HCT116 (cell line): ENCODE data around the gene CELF1. TPM values are rescaled to one million over a fixed set of nuclear protein-coding genes. Genes with fewer than 3 reads are reported as not detected.

Experiments used
- ATAC-seq: fragments of 200-7000 bp; cut with Tn5 transposase; 2 replicates; pipeline ENCODE4 v1.9.1; 2020; ENCODE audit warnings: mild to moderate bottlenecking, moderate library complexity
- BruUV-seq: library from RNA; stranded (reverse); fragments of 400-500 nt; replicated peaks from 2 replicates; lab custom pipeline; 2021; lab: Mats Ljungman, UMichigan
- CTCF ChIA-PET: fragments of 300-600 bp; sonication (Branson Sonifier 250); formaldehyde crosslinking; loops from one replicate; lab custom pipeline; 2021; ENCODE audit warnings: antibody characterized with exemption; lab: Charles Lee
- POLR2A ChIA-PET: fragments of 300-600, 350-600 bp; sonication (Branson Sonifier 250); formaldehyde crosslinking; loops from one replicate; lab custom pipeline; 2021; ENCODE audit warnings: antibody characterized with exemption; lab: Charles Lee
- RAD21 ChIA-PET, 2 experiments: fragments of 300-600 bp; sonication (Branson Sonifier 250); formaldehyde crosslinking; loops; one replicate each; lab custom pipeline; 2023; ENCODE audit warnings: low total read pairs in 2 of 2; ENCODE audit not compliant: uncharacterized antibody in 2 of 2, unreplicated experiment in 2 of 2, low non-redundant PET in 1 of 2; lab: Charles Lee
- DNase-seq: peaks from one replicate; pipeline ENCODE4 v3.0.0-alpha.2; 2010; ENCODE audit warnings: low read depth, low spot score
- H2AFZ ChIP-seq: fragments of 200-600 bp; shearing (Covaris generic), sonication (generic); 2 replicates; pipeline ENCODE4 v1.6.1; 2017; ENCODE audit warnings: low read depth, mixed run types, mixed read lengths, antibody characterized with exemption, low read length; ENCODE audit not compliant: poor library complexity, severe bottlenecking
- H3K27ac ChIP-seq: 2 replicates; pipeline ENCODE4 v1.5.1; 2012; ENCODE audit warnings: low read depth, low read length
- H3K27me3 ChIP-seq: fragments of 200-600 bp; sonication (generic); 2 replicates; pipeline ENCODE4 v1.6.1; 2016; ENCODE audit warnings: mixed run types, low read length, mixed read lengths; ENCODE audit not compliant: insufficient read depth
- H3K36me3 ChIP-seq, 2 experiments: fragments of 200-500 bp in 1 of 2; fragments of 200-600 bp in 1 of 2; sonication (Bioruptor generic) in 1 of 2; sonication (generic) in 1 of 2; 2 replicates each; pipeline versions ENCODE4 v1.5.1 to v1.6.1; 2014 to 2016; ENCODE audit warnings: low read length in 2 of 2, inconsistent platforms in 1 of 2, mixed read lengths in 1 of 2, mixed run types in 1 of 2; ENCODE audit not compliant: insufficient read depth in 2 of 2, control insufficient read depth in 1 of 2
- H3K4me1 ChIP-seq, 2 experiments: fragments of 200-600 bp in 1 of 2; sonication (generic) in 1 of 2; 2 replicates each; pipeline versions ENCODE4 v1.5.1 to v1.6.1; 2012 to 2017; ENCODE audit warnings: low read length in 2 of 2, inconsistent platforms in 1 of 2, mild to moderate bottlenecking in 1 of 2, mixed read lengths in 1 of 2, mixed run types in 1 of 2, moderate library complexity in 1 of 2; ENCODE audit not compliant: insufficient read depth in 2 of 2, control insufficient read depth in 1 of 2
- H3K4me2 ChIP-seq: fragments of 200-600 bp; sonication (generic); 2 replicates; pipeline ENCODE4 v1.6.1; 2017; ENCODE audit warnings: mixed run types, low read length, mixed read lengths
- H3K4me3 ChIP-seq, 2 experiments: fragments of 200-600 bp in 1 of 2; sonication (generic) in 1 of 2; replicated peaks in 1 of 2; 2 replicates each; pipeline ENCODE4 v1.5.1; 2011 to 2016; ENCODE audit warnings: low read length in 2 of 2, control low read depth in 1 of 2, low read depth in 1 of 2, mild to moderate bottlenecking in 1 of 2, mixed read lengths in 1 of 2, mixed run types in 1 of 2
- H3K79me2 ChIP-seq: fragments of 200-600 bp; sonication (generic); 2 replicates; pipeline ENCODE4 v1.6.1; 2017; ENCODE audit warnings: mild to moderate bottlenecking, mixed run types, low read length, moderate library complexity, mixed read lengths; ENCODE audit not compliant: insufficient read depth
- H3K9ac ChIP-seq: fragments of 200-600 bp; sonication (generic); 2 replicates; pipeline ENCODE4 v1.6.1; 2016; ENCODE audit warnings: low read length, mixed read lengths
- H3K9me2 ChIP-seq: fragments of 200-600 bp; sonication (generic), shearing (Covaris generic); 2 replicates; pipeline ENCODE4 v1.6.1; 2017; ENCODE audit warnings: mixed run types, mild to moderate bottlenecking, moderate library complexity; ENCODE audit not compliant: insufficient read depth
- H3K9me3 ChIP-seq, 2 experiments: fragments of 200-500 bp in 1 of 2; fragments of 200-600 bp in 1 of 2; sonication (Bioruptor generic) in 1 of 2; sonication (generic) in 1 of 2; 2 replicates each; pipeline ENCODE4 v1.6.1; 2014 to 2017; ENCODE audit warnings: low read length in 2 of 2, mixed read lengths in 2 of 2, inconsistent platforms in 1 of 2, low read depth in 1 of 2, mild to moderate bottlenecking in 1 of 2, mixed run types in 1 of 2, moderate library complexity in 1 of 2; ENCODE audit not compliant: control insufficient read depth in 1 of 2, insufficient read depth in 1 of 2
- H4K20me1 ChIP-seq: fragments of 200-600 bp; sonication (generic), shearing (Covaris generic); 2 replicates; pipeline ENCODE4 v1.6.1; 2017; ENCODE audit warnings: mixed run types, mild to moderate bottlenecking, moderate library complexity; ENCODE audit not compliant: insufficient read depth
- CBX3 ChIP-seq: IDR thresholded peaks from 2 replicates; pipeline ENCODE4 v1.6.1; 2012; ENCODE audit warnings: low read depth
- ELF1 ChIP-seq: IDR thresholded peaks from 2 replicates; pipeline ENCODE4 v1.6.1; 2012; ENCODE audit warnings: low read depth, borderline replicate concordance
- POLR2A ChIP-seq: IDR thresholded peaks from 2 replicates; pipeline ENCODE4 v1.7.0; 2011; ENCODE audit warnings: borderline replicate concordance; ENCODE audit not compliant: insufficient read depth, insufficient read length; ENCODE audit errors: extremely low read depth
- POLR2AphosphoS5 ChIP-seq: IDR thresholded peaks from 2 replicates; pipeline ENCODE4 v1.6.1; 2011; ENCODE audit warnings: mild to moderate bottlenecking, low read depth, low read length, moderate library complexity
- TCF7L2 ChIP-seq: IDR thresholded peaks from 2 replicates; pipeline ENCODE4 v1.7.0; 2011; ENCODE audit warnings: borderline replicate concordance, inconsistent platforms; ENCODE audit not compliant: insufficient read depth, insufficient read length; ENCODE audit errors: extremely low read depth
- intact Hi-C: fragments of 100-400 bp; cut with micrococcal nuclease; formaldehyde crosslinking; loops from 2 replicates; pipeline ENCODE4 v1.10.0; 2022
- total RNA-seq: library from RNA; stranded (reverse); gene quantifications from one replicate; pipeline ENCODE4 v1.2.1, GENCODE V29; 2021; ENCODE audit not compliant: unreplicated experiment
- TF ChIP-seq, protein P1 (sequence below): IDR thresholded peaks from 2 replicates; pipeline ENCODE4 v1.6.1; 2012
- TF ChIP-seq, protein P2 (sequence below), 3 experiments: fragments of 200-600 bp in 1 of 3; sonication (generic) in 1 of 3; IDR thresholded peaks in 2 of 3; conservative IDR thresholded peaks in 1 of 3; 2 replicates each; pipeline ENCODE4 v1.5.1; 2012 to 2017; ENCODE audit warnings: low read depth in 2 of 3, low read length in 2 of 3, antibody characterized with exemption in 1 of 3, borderline replicate concordance in 1 of 3, control low read depth in 1 of 3, mild to moderate bottlenecking in 1 of 3, mixed read lengths in 1 of 3, mixed run types in 1 of 3, moderate library complexity in 1 of 3; ENCODE audit not compliant: insufficient read depth in 1 of 3

Gene CELF1
- total RNA-seq, 1 experiment from 2014 or later: 133 TPM

DNA sequence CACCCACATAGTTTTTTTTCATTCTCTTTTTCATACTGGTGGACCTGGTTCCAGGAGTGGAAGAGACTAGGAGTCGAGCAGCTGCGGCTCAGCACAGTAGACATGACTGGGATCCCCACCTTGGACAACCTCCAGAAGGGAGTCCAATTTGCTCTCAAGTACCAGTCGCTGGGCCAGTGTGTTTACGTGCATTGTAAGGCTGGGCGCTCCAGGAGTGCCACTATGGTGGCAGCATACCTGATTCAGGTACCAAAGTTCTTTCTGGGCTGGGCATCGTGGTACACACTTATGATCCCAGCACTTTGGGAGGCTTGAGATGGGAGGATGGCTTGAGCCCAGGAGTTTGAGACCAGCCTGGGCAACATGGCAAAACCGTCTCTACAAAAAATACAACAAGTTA is 16.7 kb upstream of the CELF1 start:
- Histone ChIP-seq H3K27me3 (no peaks in the 10 kb centered on the region), H3K9me3 (no peaks in the 10 kb centered on the region), H3K4me3 (no peak overlapping the region), H3K36me3 (peaks cover 41 to 45% of the 10 kb centered on the region in 2 experiments; a peak in 3 of 4 replicates), H4K20me1 (no peaks in the 10 kb centered on the region), H3K79me2 (peaks cover 84% of the 10 kb centered on the region), H2AFZ (no peak overlapping the region), H3K27ac (no peak overlapping the region), H3K9me2 (no peaks in the 10 kb centered on the region), H3K4me2 (no peak overlapping the region), H3K4me1 (peaks cover 5 to 14% of the 10 kb centered on the region in 2 experiments), H3K9ac (no peak overlapping the region)
- intact Hi-C loops: no loop called here
- DNase-seq (no peak), ATAC-seq (no peak)
- RAD21 ChIA-PET: no interaction called here
- BruUV-seq: no TSS peak
- TF ChIP-seq POLR2A (no peak), TCF7L2 (no peak), ELF1 (no peak), CBX3 (no peak), POLR2AphosphoS5 (no peak)
- TF ChIP-seq, protein P1, sequence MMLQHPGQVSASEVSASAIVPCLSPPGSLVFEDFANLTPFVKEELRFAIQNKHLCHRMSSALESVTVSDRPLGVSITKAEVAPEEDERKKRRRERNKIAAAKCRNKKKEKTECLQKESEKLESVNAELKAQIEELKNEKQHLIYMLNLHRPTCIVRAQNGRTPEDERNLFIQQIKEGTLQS: no peak
- TF ChIP-seq, protein P2, sequence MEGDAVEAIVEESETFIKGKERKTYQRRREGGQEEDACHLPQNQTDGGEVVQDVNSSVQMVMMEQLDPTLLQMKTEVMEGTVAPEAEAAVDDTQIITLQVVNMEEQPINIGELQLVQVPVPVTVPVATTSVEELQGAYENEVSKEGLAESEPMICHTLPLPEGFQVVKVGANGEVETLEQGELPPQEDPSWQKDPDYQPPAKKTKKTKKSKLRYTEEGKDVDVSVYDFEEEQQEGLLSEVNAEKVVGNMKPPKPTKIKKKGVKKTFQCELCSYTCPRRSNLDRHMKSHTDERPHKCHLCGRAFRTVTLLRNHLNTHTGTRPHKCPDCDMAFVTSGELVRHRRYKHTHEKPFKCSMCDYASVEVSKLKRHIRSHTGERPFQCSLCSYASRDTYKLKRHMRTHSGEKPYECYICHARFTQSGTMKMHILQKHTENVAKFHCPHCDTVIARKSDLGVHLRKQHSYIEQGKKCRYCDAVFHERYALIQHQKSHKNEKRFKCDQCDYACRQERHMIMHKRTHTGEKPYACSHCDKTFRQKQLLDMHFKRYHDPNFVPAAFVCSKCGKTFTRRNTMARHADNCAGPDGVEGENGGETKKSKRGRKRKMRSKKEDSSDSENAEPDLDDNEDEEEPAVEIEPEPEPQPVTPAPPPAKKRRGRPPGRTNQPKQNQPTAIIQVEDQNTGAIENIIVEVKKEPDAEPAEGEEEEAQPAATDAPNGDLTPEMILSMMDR (IDR thresholded peaks at IDR 0.05 in 2 of 3, conservative IDR thresholded peaks at IDR 0.05 in 1 of 3; ENCODE audit: borderline replicate concordance in 1 of 3, insufficient read depth in 1 of 3, low read depth in 2 of 3, low read length in 2 of 3): no peak
- CTCF ChIA-PET: no interaction called here
- POLR2A ChIA-PET: interaction anchor here (1.2 kb wide), 1 partner anchor 9 kb away, joined by 4 read pairs; the partner anchor contains the start of genes KBTBD4 and NDUFS3
